PFSK-1 (cell line): ENCODE data around the gene MAGEA9.

Experiments used
- REST ChIP-seq, 2 experiments: IDR thresholded peaks; 2 replicates each; pipeline versions ENCODE4 v1.6.1 to v1.8.0; 2011 to 2012; ENCODE audit warnings: low read depth in 2 of 2, low read length in 2 of 2, control low read depth in 1 of 2, inconsistent platforms in 1 of 2, mild to moderate bottlenecking in 1 of 2, moderate library complexity in 1 of 2; ENCODE audit not compliant: insufficient read depth in 1 of 2
- TAF1 ChIP-seq: IDR thresholded peaks from 2 replicates; pipeline ENCODE4 v1.6.1; 2012; ENCODE audit warnings: low read length, control low read depth, borderline replicate concordance; ENCODE audit not compliant: insufficient read depth

The MAGEA9 gene

DNA sequence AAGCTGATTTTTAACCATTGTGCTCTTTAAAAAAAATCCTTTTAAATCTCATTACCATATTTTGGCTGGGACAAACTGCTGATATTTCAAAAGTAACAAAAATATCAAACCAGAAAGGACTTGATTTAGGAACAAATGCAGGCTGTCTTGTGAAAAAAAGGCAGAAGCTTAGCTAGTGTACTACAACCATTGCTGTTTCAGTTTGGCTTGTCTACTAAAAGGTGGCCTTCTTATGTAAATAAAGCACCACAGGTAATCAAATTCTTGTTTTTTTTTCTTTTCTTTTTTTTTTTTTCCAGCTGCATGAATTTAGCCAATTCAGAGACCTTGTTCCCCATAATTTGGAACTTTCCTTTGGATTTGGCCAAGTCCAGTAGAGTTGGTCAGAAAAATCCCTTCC is 55.4 kb downstream of the MAGEA9 start:
- TF ChIP-seq REST (IDR thresholded peaks at IDR 0.05; ENCODE audit: insufficient read depth in 1 of 2, low read depth in 2 of 2, low read length in 2 of 2): no peak
- TF ChIP-seq TAF1: no peak
